Measurements from ENCODE around the gene ZNF311. TPM values are rescaled to one million over a fixed set of nuclear protein-coding genes. Genes with fewer than 3 reads are reported as not detected.

ZNF311 gene
- polyA plus RNA-seq, 3 donors: 0.05 TPM; not detected in 1

- intact Hi-C loops (cut with micrococcal nuclease): no loop called here
- no peak for TF ChIP-seq CTCF (IDR thresholded peaks at IDR 0.05)
- H3K4me1 ChIP-seq (ENCODE audit: control insufficient read depth in 1 of 2, insufficient read depth in 2 of 2, low read length in 2 of 2): peaks cover 6 to 8% of the 10 kb centered on the region in 2 donors
- WGBS (ENCODE audit: insufficient coverage): no CpG with 5 or more reads among the region's 2 CpGs
- H3K4me3 Mint-ChIP-seq: no peak overlapping the region
- H3K27ac ChIP-seq (ENCODE audit: low read depth in 1 of 2, low read length in 2 of 2): no peak overlapping the region
- H3K79me2 ChIP-seq (ENCODE audit: insufficient read depth, low read length): no peaks in the 10 kb centered on the region
- no peak overlapping the region for H2AFZ ChIP-seq (ENCODE audit: insufficient read depth, low read depth, low read length, poor library complexity, severe bottlenecking)
- peaks cover 14 to 34% of the 10 kb centered on the region in 2 donors for H3K27me3 ChIP-seq (ENCODE audit: control insufficient read depth in 2 of 2, insufficient read depth in 2 of 2, low read length in 2 of 2)
- no peaks in the 10 kb centered on the region for H3K36me3 Mint-ChIP-seq
- H3K9ac ChIP-seq (ENCODE audit: insufficient read depth, low read length, poor library complexity, severe bottlenecking): no peak overlapping the region
- H3K9me3 Mint-ChIP-seq: peaks cover 0 to 4% (median 0%) of the 10 kb centered on the region in 7 donors
- no peak for DNase-seq
- no peaks in the 10 kb centered on the region for H3K36me3 ChIP-seq (replicated peaks in 1 of 2; ENCODE audit: control insufficient read depth in 1 of 2, insufficient read depth in 2 of 2, low read length in 2 of 2)
- no peaks in the 10 kb centered on the region for H3K9me3 ChIP-seq (replicated peaks in 1 of 2; ENCODE audit: control insufficient read depth in 1 of 2, insufficient read depth in 1 of 2, low read length in 2 of 2)
- H3K4me2 ChIP-seq (replicated peaks; ENCODE audit: extremely low read depth, low read length, poor library complexity, severe bottlenecking): no peak overlapping the region
- peaks cover 25 to 37% (median 25%) of the 10 kb centered on the region in 3 donors for H3K27me3 Mint-ChIP-seq (ENCODE audit: low read depth in 3 of 3)
- peaks cover 6% of the 10 kb centered on the region for H3K4me1 Mint-ChIP-seq
- H3K4me3 ChIP-seq (replicated peaks in 1 of 3; ENCODE audit: low read depth in 2 of 3, low read length in 3 of 3): no peak overlapping the region
- no peaks in the 10 kb centered on the region for H4K20me1 ChIP-seq (ENCODE audit: insufficient read depth, low read length)
- H3K27ac Mint-ChIP-seq: no peak overlapping the region
Observed at GRCh38 chr6:29021434-29021833, 16.3 kb upstream of the ZNF311 start.

GRCh38 chr6:29019629-29020028 is 14.5 kb upstream of the ZNF311 start:
- H3K36me3 Mint-ChIP-seq: peaks cover 0 to 4% of the 10 kb centered on the region in 2 donors
- no peak for DNase-seq
- Histone ChIP-seq H3K4me2 (replicated peaks; ENCODE audit: extremely low read depth, low read length, poor library complexity, severe bottlenecking) (no peak overlapping the region), H3K9ac (ENCODE audit: insufficient read depth, low read length, poor library complexity, severe bottlenecking) (no peak overlapping the region), H3K9me3 (replicated peaks in 1 of 2; ENCODE audit: control insufficient read depth in 1 of 2, insufficient read depth in 1 of 2, low read length in 2 of 2) (peaks cover 8 to 13% of the 10 kb centered on the region in 2 donors), H3K36me3 (replicated peaks in 1 of 2; ENCODE audit: control insufficient read depth in 1 of 2, insufficient read depth in 2 of 2, low read length in 2 of 2) (no peaks in the 10 kb centered on the region), H3K27ac (ENCODE audit: low read depth in 1 of 2, low read length in 2 of 2) (no peak overlapping the region), H4K20me1 (ENCODE audit: insufficient read depth, low read length) (no peaks in the 10 kb centered on the region), H3K27me3 (ENCODE audit: control insufficient read depth in 2 of 2, insufficient read depth in 2 of 2, low read length in 2 of 2) (peaks cover 16 to 41% of the 10 kb centered on the region in 2 donors), H3K79me2 (ENCODE audit: insufficient read depth, low read length) (no peaks in the 10 kb centered on the region), H2AFZ (ENCODE audit: insufficient read depth, low read depth, low read length, poor library complexity, severe bottlenecking) (no peak overlapping the region), H3K4me3 (replicated peaks in 1 of 3; ENCODE audit: low read depth in 2 of 3, low read length in 3 of 3) (no peak overlapping the region), H3K4me1 (ENCODE audit: control insufficient read depth in 1 of 2, insufficient read depth in 2 of 2, low read length in 2 of 2) (peaks cover 11 to 15% of the 10 kb centered on the region in 2 donors)
- intact Hi-C loops (cut with micrococcal nuclease): loop anchor here (5.0 kb wide), 1 partner anchor 332 kb away; no protein-coding TSS in a partner anchor
- peaks cover 14% of the 10 kb centered on the region for H3K4me1 Mint-ChIP-seq
- no peak for TF ChIP-seq CTCF (IDR thresholded peaks at IDR 0.05)
- peak overlapping the region in 1 of 2 donors; percentile 65 for H3K4me3 Mint-ChIP-seq
- peaks cover 7 to 17% (median 13%) of the 10 kb centered on the region in 7 donors for H3K9me3 Mint-ChIP-seq
- WGBS (ENCODE audit: insufficient coverage): no CpG with 5 or more reads among the region's 2 CpGs
- H3K27ac Mint-ChIP-seq: no peak overlapping the region
- H3K27me3 Mint-ChIP-seq (ENCODE audit: low read depth in 3 of 3): peaks cover 31 to 52% (median 33%) of the 10 kb centered on the region in 3 donors

All from CD14-positive monocyte (primary cell).